DOHH2 (cell line): Measurements from ENCODE around the gene DDX54.

Source experiments
- EZH2phosphoT487 ChIP-seq: fragments of 200-600 bp; sonication (generic); IDR thresholded peaks from 2 replicates; pipeline ENCODE4 v1.6.1; 2017; ENCODE audit warnings: borderline replicate concordance, mild to moderate bottlenecking, antibody characterized with exemption, low read length, moderate library complexity, mixed read lengths
- TF ChIP-seq, protein P1 (sequence below): fragments of 200-600 bp; sonication (generic); IDR thresholded peaks from one replicate; pipeline ENCODE4 v1.5.1; 2014; ENCODE audit warnings: antibody characterized with exemption, mild to moderate bottlenecking, low read depth, low read length; ENCODE audit not compliant: poor library complexity, severe bottlenecking

DNA sequence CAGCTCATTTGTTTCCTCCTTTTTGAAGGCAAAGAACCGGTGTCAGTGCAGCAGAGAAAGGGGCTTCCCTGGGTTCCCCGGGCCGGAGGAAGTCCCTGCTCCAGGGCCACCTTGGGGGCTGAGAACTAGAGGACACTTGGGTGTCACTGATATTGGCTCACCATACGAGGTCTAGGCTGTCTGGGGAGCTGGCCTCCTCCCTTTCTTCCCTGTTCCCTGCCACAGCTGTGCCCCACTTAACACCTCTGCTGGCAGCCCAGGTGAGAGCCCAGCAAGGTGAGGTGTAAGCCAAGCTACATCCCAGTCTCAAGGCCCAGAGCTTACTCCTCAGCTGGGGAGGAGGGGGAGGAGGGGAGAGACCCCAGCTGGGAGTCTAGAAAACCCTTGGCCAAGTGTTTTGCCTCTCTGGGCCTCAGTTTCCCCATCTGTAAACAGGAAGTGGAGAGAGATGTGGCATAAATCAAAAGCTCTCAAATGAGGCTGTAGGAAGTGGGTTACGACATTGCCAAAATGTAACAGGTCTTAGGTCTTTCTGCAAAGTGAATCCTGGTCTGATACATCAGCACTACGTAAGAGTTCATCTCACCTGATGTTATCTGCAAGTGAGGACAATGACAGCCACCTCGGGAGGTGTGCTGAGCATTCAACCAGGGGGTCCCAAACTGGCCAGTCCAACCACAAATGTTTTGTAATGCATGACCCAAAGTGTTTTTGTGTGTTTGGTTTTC is 75.2 kb downstream of the DDX54 start:
- TF ChIP-seq, protein P1, sequence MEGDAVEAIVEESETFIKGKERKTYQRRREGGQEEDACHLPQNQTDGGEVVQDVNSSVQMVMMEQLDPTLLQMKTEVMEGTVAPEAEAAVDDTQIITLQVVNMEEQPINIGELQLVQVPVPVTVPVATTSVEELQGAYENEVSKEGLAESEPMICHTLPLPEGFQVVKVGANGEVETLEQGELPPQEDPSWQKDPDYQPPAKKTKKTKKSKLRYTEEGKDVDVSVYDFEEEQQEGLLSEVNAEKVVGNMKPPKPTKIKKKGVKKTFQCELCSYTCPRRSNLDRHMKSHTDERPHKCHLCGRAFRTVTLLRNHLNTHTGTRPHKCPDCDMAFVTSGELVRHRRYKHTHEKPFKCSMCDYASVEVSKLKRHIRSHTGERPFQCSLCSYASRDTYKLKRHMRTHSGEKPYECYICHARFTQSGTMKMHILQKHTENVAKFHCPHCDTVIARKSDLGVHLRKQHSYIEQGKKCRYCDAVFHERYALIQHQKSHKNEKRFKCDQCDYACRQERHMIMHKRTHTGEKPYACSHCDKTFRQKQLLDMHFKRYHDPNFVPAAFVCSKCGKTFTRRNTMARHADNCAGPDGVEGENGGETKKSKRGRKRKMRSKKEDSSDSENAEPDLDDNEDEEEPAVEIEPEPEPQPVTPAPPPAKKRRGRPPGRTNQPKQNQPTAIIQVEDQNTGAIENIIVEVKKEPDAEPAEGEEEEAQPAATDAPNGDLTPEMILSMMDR, result no peak
- TF ChIP-seq EZH2phosphoT487, result no peak
